KOPT-K1 (cell line): ENCODE data around the gene CRYBG1.
"Not testable (repeated sequence)": the region's sequence is repeated elsewhere in the genome, so short reads cannot be mapped to it uniquely, and the experiment has no call there.

Source experiments
- H3K27ac ChIP-seq: fragments of 200-600 bp; sonication (generic); 2 replicates; pipeline ENCODE4 v1.5.1; 2016; ENCODE audit warnings: antibody characterized with exemption, mild to moderate bottlenecking, low read depth, low read length; ENCODE audit not compliant: poor library complexity, severe bottlenecking
- H3K36me3 ChIP-seq: fragments of 200-600 bp; sonication (generic); 2 replicates; pipeline ENCODE4 v1.5.1; 2017; ENCODE audit warnings: antibody characterized with exemption, mild to moderate bottlenecking, low read length, moderate library complexity; ENCODE audit not compliant: insufficient read depth
- H3K9me3 ChIP-seq: fragments of 200-600 bp; sonication (generic); 2 replicates; pipeline ENCODE4 v1.5.1; 2017; ENCODE audit warnings: antibody characterized with exemption, low read length, mild to moderate bottlenecking; ENCODE audit not compliant: insufficient read depth, poor library complexity, severe bottlenecking

Gene CRYBG1

GRCh38 chr6:106539936-106540335 is 179.4 kb downstream of the CRYBG1 start:
- Histone ChIP-seq H3K9me3 (no peaks in the 10 kb centered on the region), H3K27ac (no peak overlapping the region), H3K36me3 (peaks cover 85% of the 10 kb centered on the region)

- Histone ChIP-seq H3K27ac (no peak overlapping the region), H3K9me3 (no peaks in the 10 kb centered on the region), H3K36me3 (peaks cover 85% of the 10 kb centered on the region)
These were observed 179.9 kb downstream of the CRYBG1 start for GRCh38 chr6:106540432-106540831.

DNA sequence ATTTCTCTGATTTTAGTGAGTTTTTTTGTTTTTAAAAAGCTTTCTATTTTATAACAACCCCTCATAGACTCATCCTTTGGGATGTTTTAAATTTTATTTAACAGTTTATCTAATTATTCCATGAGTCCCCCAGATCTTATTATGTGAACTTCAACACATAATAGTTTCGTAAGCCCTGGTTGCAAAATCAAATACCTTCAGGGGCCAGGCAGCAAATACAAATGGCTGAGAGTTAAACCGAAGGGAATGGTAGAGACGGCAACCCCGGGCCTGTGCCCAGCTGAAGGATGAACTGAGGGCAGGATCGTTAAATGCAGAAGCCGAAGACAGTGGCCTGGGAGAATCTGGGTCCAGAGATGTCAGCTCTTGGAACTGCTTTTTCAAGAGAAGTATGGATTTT is 180.4 kb downstream of the CRYBG1 start:
- peaks cover 88% of the 10 kb centered on the region for H3K36me3 ChIP-seq
- no peaks in the 10 kb centered on the region for H3K9me3 ChIP-seq
- no peak overlapping the region for H3K27ac ChIP-seq

DNA sequence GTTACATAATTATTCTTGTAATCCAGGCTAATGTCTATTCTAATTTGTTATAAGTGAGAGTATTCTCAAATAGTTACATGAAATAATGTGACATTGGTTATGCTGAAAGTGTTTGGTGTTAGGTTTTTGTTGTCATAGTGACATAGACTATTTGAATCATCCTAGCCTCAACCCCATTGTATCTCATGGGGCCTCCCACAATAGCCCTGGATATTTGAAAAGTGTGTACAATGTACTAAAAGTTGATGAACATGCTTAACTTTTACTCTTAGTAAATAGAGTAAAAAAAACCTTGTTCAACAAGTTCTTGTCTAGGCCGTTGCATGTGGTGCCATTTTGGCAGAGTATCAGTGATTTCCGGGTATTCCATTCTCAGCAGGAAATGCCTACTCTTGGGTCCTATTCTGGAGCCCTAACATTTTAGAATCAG is 185.8 kb downstream of the CRYBG1 start:
- Histone ChIP-seq H3K36me3 (peaks cover 88% of the 10 kb centered on the region), H3K27ac (no peak overlapping the region), H3K9me3 (no peaks in the 10 kb centered on the region)

DNA sequence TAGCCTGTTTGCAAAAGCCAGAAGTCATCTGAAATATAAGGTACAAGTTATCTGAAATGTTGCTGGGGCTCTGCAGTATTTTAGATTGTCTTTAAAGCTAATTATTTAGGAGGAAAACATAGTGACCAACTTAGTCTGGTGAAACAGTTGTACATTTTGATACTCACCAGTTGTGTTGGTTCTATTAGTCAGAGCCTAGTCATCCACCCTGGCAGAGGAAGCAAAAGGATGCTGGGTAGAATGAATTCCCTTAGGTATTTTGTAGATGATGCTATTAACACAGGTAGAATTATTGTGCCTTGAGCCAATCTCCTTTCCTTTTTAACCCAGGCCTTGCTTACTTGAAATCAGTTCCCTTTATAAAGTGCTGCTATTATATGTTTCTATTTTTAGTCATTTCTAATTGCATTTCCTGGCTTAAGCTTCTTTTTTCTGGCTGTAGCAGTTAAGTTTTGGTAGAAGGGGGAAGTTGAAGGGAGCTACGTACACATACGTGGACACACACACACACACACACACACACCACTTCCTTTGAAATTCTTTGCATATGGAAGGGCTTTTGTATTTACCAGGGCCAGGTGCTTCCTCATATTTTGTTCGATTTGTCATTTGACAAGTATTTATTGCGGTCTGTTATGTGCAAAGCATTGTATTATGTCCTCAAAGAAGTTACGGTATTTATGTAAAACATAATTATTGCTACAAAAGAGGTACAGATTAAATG is 186.3 kb downstream of the CRYBG1 start:
- no peaks in the 10 kb centered on the region for H3K9me3 ChIP-seq
- H3K36me3 ChIP-seq, result peaks cover 88% of the 10 kb centered on the region
- no peak overlapping the region for H3K27ac ChIP-seq

- H3K27ac ChIP-seq, result no peak overlapping the region
- H3K9me3 ChIP-seq, result no peaks in the 10 kb centered on the region
- H3K36me3 ChIP-seq, result peaks cover 91% of the 10 kb centered on the region
These were observed 187.3 kb downstream of the CRYBG1 start for GRCh38 chr6:106547601-106548453.

- not testable (repeated sequence) for H3K9me3 ChIP-seq, H3K27ac ChIP-seq
- H3K36me3 ChIP-seq, result peaks cover 92% of the 10 kb centered on the region
These were observed 188.5 kb downstream of the CRYBG1 start for GRCh38 chr6:106548926-106549455.

GRCh38 chr6:106549521-106549920 is 189.0 kb downstream of the CRYBG1 start:
- no peak overlapping the region for H3K27ac ChIP-seq
- no peaks in the 10 kb centered on the region for H3K9me3 ChIP-seq
- peaks cover 92% of the 10 kb centered on the region for H3K36me3 ChIP-seq

DNA sequence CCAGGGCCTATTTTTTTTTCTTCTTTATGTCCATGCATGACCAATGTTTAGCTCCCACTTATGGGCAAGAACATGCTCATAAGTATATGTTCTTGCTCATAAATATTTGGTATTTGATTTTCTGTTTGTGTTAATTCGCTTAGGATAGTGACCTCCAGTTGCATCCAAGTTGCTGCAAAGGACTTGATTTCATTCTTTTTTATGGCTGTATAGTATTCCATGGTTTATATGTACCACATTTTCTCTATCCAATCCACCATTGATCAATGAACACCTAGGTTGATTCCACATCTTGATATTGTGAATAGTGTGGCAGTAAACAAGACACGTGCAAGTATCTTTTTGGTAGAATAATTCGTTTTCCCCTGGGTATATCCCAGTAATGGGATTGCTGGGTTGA is 190.6 kb downstream of the CRYBG1 start:
- H3K36me3 ChIP-seq, result peaks cover 92% of the 10 kb centered on the region
- no peak overlapping the region for H3K27ac ChIP-seq

DNA sequence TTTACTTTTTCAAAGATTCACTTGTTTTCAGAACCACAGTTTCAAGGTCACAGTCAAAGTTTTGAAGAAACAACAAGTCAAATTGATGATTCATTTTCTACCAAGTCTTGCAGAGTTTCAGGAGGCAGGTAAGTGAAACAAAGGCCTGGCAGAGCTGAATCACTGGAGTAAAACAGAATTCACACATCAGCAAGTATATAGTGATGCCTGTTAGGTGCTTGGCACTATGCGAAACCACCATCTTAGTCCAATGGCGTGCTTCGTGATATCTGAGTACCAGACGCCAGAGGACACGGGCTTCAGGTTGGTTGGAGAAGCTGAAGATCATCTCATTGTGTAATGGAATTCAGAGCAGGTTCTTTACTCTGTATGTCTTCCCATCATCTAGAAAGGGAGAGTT is 192.9 kb downstream of the CRYBG1 start:
- Histone ChIP-seq H3K27ac (no peak overlapping the region), H3K9me3 (no peaks in the 10 kb centered on the region), H3K36me3 (peaks cover 91% of the 10 kb centered on the region)

More for the DNA sequence above, 190.6 kb downstream of the CRYBG1 start:
- H3K9me3 ChIP-seq, result no peaks in the 10 kb centered on the region

DNA sequence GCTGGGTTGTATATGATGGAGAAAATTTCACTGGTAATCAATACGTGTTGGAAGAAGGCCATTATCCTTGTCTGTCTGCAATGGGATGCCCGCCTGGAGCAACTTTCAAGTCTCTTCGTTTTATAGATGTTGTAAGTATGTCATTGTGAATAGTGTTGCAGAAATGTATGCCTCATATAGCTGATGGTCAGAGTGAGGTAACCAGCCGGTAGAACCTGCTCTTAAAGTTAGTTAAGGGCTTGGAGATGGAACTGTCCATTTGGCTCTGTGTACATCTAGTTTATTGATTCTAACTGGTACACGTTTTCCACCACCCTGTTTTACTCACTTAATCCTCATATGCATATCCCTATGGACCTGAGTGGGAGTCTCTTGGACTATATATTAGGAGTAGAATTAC is 195.2 kb downstream of the CRYBG1 start:
- Histone ChIP-seq H3K27ac (no peak overlapping the region), H3K9me3 (no peaks in the 10 kb centered on the region)

GRCh38 chr6:106556368-106556960 is 195.9 kb downstream of the CRYBG1 start:
- Histone ChIP-seq H3K27ac (no peak overlapping the region), H3K36me3 (peaks cover 97% of the 10 kb centered on the region), H3K9me3 (no peaks in the 10 kb centered on the region)

More for the DNA sequence above, 195.2 kb downstream of the CRYBG1 start:
- peaks cover 97% of the 10 kb centered on the region for H3K36me3 ChIP-seq

GRCh38 chr6:106557837-106558236 is 197.3 kb downstream of the CRYBG1 start:
- no peak overlapping the region for H3K27ac ChIP-seq
- no peaks in the 10 kb centered on the region for H3K9me3 ChIP-seq
- peaks cover 98% of the 10 kb centered on the region for H3K36me3 ChIP-seq

- H3K27ac ChIP-seq, result no peak overlapping the region
- H3K9me3 ChIP-seq, result no peaks in the 10 kb centered on the region
- H3K36me3 ChIP-seq, result peaks cover 98% of the 10 kb centered on the region
These were observed 197.8 kb downstream of the CRYBG1 start for GRCh38 chr6:106558364-106558763.

DNA sequence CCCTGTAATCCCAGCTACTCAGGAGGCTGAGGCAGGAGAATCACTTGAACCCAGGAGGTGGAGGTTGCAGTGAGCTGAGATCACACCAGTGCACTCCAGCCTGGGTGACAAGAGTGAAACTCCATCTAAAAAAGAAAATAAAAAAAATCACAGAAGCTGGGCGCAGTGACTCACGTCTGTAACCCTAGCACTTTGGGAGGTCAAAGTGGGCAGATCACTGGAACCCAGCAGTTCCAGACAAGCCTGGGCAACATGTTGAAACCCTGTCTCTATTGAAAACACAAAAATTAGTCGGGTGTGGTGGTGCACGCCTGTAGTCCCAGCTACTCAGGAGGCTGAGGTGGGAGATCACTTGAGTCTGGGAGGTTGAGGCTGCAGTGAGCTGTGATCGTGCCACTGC is 199.1 kb downstream of the CRYBG1 start:
- H3K27ac ChIP-seq, H3K9me3 ChIP-seq: not testable (repeated sequence)
- H3K36me3 ChIP-seq, result peaks cover 98% of the 10 kb centered on the region
